ENCODE measurements around the gene KCNS1. TPM values are rescaled to one million over a fixed set of nuclear protein-coding genes. Genes with fewer than 3 reads are reported as not detected.

The KCNS1 gene
- total RNA-seq, 1 donor from 2014 or later, result not detected

Other genes with a start within 250 kb of the KCNS1 start
- gene YWHAB, start 215.4 kb downstream of the KCNS1 start, total RNA-seq, result 234 and 246 TPM in 2 replicates
- gene PABPC1L, start 191.1 kb downstream of the KCNS1 start, total RNA-seq, result 49.5 and 61.1 TPM in 2 replicates
- gene TOMM34, start 140.7 kb downstream of the KCNS1 start, total RNA-seq, result 18.2 and 22.7 TPM in 2 replicates
- 219 and 245 TPM in 2 replicates for gene STK4, start 134.6 kb downstream of the KCNS1 start, total RNA-seq
- gene WFDC5, start 14.0 kb upstream of the KCNS1 start, total RNA-seq, result not detected in 2 replicates
- not detected in 2 replicates for gene WFDC12, start 23.3 kb upstream of the KCNS1 start, total RNA-seq
- gene PI3, start 73.8 kb upstream of the KCNS1 start, total RNA-seq, result not detected in 2 replicates
- gene SEMG1, start 105.9 kb upstream of the KCNS1 start, total RNA-seq, result not detected in 2 replicates
- not detected in 2 replicates for gene SEMG2, start 120.2 kb upstream of the KCNS1 start, total RNA-seq
- not detected in 2 replicates for gene SLPI, start 153.4 kb upstream of the KCNS1 start, total RNA-seq
- gene RBPJL, start 205.7 kb upstream of the KCNS1 start, total RNA-seq, result not detected in 2 replicates
- not detected in 2 replicates for gene MATN4, start 207.2 kb upstream of the KCNS1 start, total RNA-seq
- gene SDC4, start 247.3 kb upstream of the KCNS1 start, total RNA-seq, result not detected in 2 replicates

Data from activated B cell treated with CpG ODN at 0.5 μM for 24 hours (primary cell).